Lung (tissue), 12 donors: ENCODE results near the gene CCNQ. TPM values are rescaled to one million over a fixed set of nuclear protein-coding genes. Genes with fewer than 3 reads are reported as not detected.

Experiments used
- ATAC-seq: fragments of 200-7000 bp; cut with Tn5 transposase; one replicate; pipeline ENCODE4 v1.9.1; 2020; ENCODE audit warnings: moderate number of reproducible peaks; ENCODE audit not compliant: insufficient read depth, low FRiP score
- DNase-seq, 3 donors: peaks; one replicate each; pipeline ENCODE4 v3.0.0-alpha.2; 2013 to 2017
- H3K27ac ChIP-seq, 2 donors: one replicate each; pipeline ENCODE4 v1.5.1; 2013; ENCODE audit warnings: mild to moderate bottlenecking in 2 of 2, moderate library complexity in 2 of 2, control low read depth in 1 of 2, inconsistent platforms in 1 of 2, low read depth in 1 of 2, low read length in 1 of 2
- H3K27me3 ChIP-seq, 3 donors: one replicate each; pipeline ENCODE4 v1.5.1; 2013; ENCODE audit warnings: low read length in 2 of 3; ENCODE audit not compliant: control insufficient read depth in 3 of 3, insufficient read depth in 3 of 3
- H3K36me3 ChIP-seq, 4 donors: one replicate each; pipeline ENCODE4 v1.5.1; 2013; ENCODE audit warnings: low read length in 4 of 4, mild to moderate bottlenecking in 1 of 4, moderate library complexity in 1 of 4; ENCODE audit not compliant: control insufficient read depth in 4 of 4, insufficient read depth in 4 of 4
- H3K4me1 ChIP-seq, 5 donors: one replicate each; pipeline ENCODE4 v1.5.1; 2013; ENCODE audit warnings: low read length in 5 of 5, mild to moderate bottlenecking in 2 of 5, moderate library complexity in 1 of 5; ENCODE audit not compliant: control insufficient read depth in 5 of 5, insufficient read depth in 5 of 5
- H3K4me3 ChIP-seq: one replicate; pipeline ENCODE4 v1.5.1; 2013; ENCODE audit warnings: mild to moderate bottlenecking, control low read depth, moderate library complexity
- H3K9ac ChIP-seq, 2 donors: one replicate each; pipeline ENCODE4 v1.5.1; 2013; ENCODE audit warnings: low read length in 2 of 2, control low read depth in 1 of 2; ENCODE audit not compliant: insufficient read depth in 1 of 2
- H3K9me3 ChIP-seq, 4 donors: one replicate each; pipeline ENCODE4 v1.5.1; 2013; ENCODE audit warnings: low read length in 3 of 4, mild to moderate bottlenecking in 1 of 4, moderate library complexity in 1 of 4; ENCODE audit not compliant: control insufficient read depth in 4 of 4, insufficient read depth in 3 of 4
- CTCF ChIP-seq: IDR thresholded peaks from 2 replicates; pipeline ENCODE4 v1.5.1; 2012; ENCODE audit warnings: mild to moderate bottlenecking; ENCODE audit errors: control extremely low read depth, extremely low read depth
- WGBS, 2 donors: extraction: QIAGEN DNeasy Blood & Tissue Kit; methylation state at CpG; one replicate each; pipeline ENCODE4 v1.1.7; 2013; 5-methylcytosine and 5-hydroxymethylcytosine counted together
- polyA plus RNA-seq, 2 donors: library from polyadenylated mRNA; stranded (reverse); fragments of 200-250 nt; gene quantifications; one replicate each; pipeline ENCODE4 v1.2.1, GENCODE V29; 2013
- total RNA-seq, 2 donors: library from RNA; depleted of rRNA in 1 of 2; stranded (reverse); fragments of >200 nt in 1 of 2; gene quantifications; one replicate each; pipeline ENCODE4 v1.2.1, GENCODE V29; 2014 to 2021
- donor health status: control.
- donor health status: control.
- donor health status: Bipolar disorder and iron deficiency.
- donor health status: healthy.
- donor health status: DM: yes; HTN: yes; CAD: no.

The CCNQ gene
- total and polyA plus RNA-seq, 4 donors: 14.2 to 46.4 (median 24.9) TPM

GRCh38 chrX:153628129-153628528 is 29.2 kb upstream of the CCNQ start:
- Histone ChIP-seq H3K27me3 (peaks cover 0 to 3% (median 0%) of the 10 kb centered on the region in 3 donors), H3K9me3 (peaks cover 0 to 7% (median 0%) of the 10 kb centered on the region in 4 donors), H3K27ac (no peak overlapping the region), H3K4me3 (no peak overlapping the region), H3K4me1 (peaks cover 0 to 7% (median 0%) of the 10 kb centered on the region in 5 donors), H3K36me3 (no peaks in the 10 kb centered on the region), H3K9ac (no peak overlapping the region)
- WGBS, 2 donors: 81 to 88% methylated on average over 6 to 8 of the region's 8 CpGs
- DNase-seq (peak in 1 of 3 donors; percentile 22), ATAC-seq (no peak)
- no peak for TF ChIP-seq CTCF

- ATAC-seq (peak; percentile 34), DNase-seq (peak; percentile 16 to 43 (median 37))
- no peak overlapping the region for H3K27ac ChIP-seq
- H3K4me1 ChIP-seq: peaks cover 0 to 7% (median 0%) of the 10 kb centered on the region in 5 donors
- H3K27me3 ChIP-seq: peaks cover 0 to 3% (median 0%) of the 10 kb centered on the region in 3 donors
- no peaks in the 10 kb centered on the region for H3K36me3 ChIP-seq
- no peak overlapping the region for H3K4me3 ChIP-seq
- 35 to 65% methylated on average over 11 to 15 of the region's 15 CpGs for WGBS, 2 donors
- peaks cover 0 to 7% (median 0%) of the 10 kb centered on the region in 4 donors for H3K9me3 ChIP-seq
- H3K9ac ChIP-seq: no peak overlapping the region
- TF ChIP-seq CTCF: no peak
Observed at GRCh38 chrX:153627675-153628111, 28.8 kb upstream of the CCNQ start.

GRCh38 chrX:153626863-153627674 is 28.1 kb upstream of the CCNQ start:
- no peak overlapping the region for H3K9ac ChIP-seq
- no peak overlapping the region for H3K4me3 ChIP-seq
- no peaks in the 10 kb centered on the region for H3K27me3 ChIP-seq
- H3K9me3 ChIP-seq: peaks cover 0 to 2% (median 0%) of the 10 kb centered on the region in 4 donors
- ATAC-seq (no peak), DNase-seq (peak in 1 of 3 donors; percentile 8)
- no peaks in the 10 kb centered on the region for H3K36me3 ChIP-seq
- 81 to 85% methylated on average over 30 to 35 of the region's 35 CpGs for WGBS, 2 donors
- peaks cover 0 to 7% (median 0%) of the 10 kb centered on the region in 5 donors for H3K4me1 ChIP-seq
- no peak for TF ChIP-seq CTCF
- no peak overlapping the region for H3K27ac ChIP-seq
